Erythroblast (primary cell): ENCODE data around the gene SZT2.

ENCODE experiments used
- GATA1 ChIP-seq: IDR thresholded peaks from 2 replicates; pipeline ENCODE4 v1.6.1; 2011; ENCODE audit warnings: low read depth, mild to moderate bottlenecking, control low read depth, low read length, moderate library complexity
- POLR2A ChIP-seq: IDR thresholded peaks from 2 replicates; pipeline ENCODE4 v1.6.1; 2011; ENCODE audit warnings: mild to moderate bottlenecking, low read length

- TF ChIP-seq POLR2A (no peak), GATA1 (no peak)
Observed at GRCh38 chr1:43435146-43436145, 45.7 kb downstream of the SZT2 start.
